MM.1S (cell line): ENCODE data around the gene CHDH.

ENCODE experiments used
- EZH2 ChIP-seq: fragments of 300-600 bp; sonication (generic); optimal IDR thresholded peaks from 2 replicates; pipeline ENCODE3; 2017; ENCODE audit warnings: low read depth, mild to moderate bottlenecking, antibody characterized with exemption, low read length, mixed read lengths
- EZH2phosphoT487 ChIP-seq: fragments of 300-600 bp; sonication (generic); IDR thresholded peaks from 2 replicates; pipeline ENCODE4 v1.6.1; 2018; ENCODE audit warnings: antibody characterized with exemption, low read length
- TF ChIP-seq, protein P1 (sequence below): fragments of 300-600 bp; sonication (generic); IDR thresholded peaks from 2 replicates; pipeline ENCODE4 v1.5.1; 2016; ENCODE audit warnings: antibody characterized with exemption, low read length, mixed read lengths

- TF ChIP-seq EZH2 (no peak), EZH2phosphoT487 (no peak)
- TF ChIP-seq, protein P1, sequence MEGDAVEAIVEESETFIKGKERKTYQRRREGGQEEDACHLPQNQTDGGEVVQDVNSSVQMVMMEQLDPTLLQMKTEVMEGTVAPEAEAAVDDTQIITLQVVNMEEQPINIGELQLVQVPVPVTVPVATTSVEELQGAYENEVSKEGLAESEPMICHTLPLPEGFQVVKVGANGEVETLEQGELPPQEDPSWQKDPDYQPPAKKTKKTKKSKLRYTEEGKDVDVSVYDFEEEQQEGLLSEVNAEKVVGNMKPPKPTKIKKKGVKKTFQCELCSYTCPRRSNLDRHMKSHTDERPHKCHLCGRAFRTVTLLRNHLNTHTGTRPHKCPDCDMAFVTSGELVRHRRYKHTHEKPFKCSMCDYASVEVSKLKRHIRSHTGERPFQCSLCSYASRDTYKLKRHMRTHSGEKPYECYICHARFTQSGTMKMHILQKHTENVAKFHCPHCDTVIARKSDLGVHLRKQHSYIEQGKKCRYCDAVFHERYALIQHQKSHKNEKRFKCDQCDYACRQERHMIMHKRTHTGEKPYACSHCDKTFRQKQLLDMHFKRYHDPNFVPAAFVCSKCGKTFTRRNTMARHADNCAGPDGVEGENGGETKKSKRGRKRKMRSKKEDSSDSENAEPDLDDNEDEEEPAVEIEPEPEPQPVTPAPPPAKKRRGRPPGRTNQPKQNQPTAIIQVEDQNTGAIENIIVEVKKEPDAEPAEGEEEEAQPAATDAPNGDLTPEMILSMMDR, result no peak
These were observed 23.9 kb downstream of the CHDH start for GRCh38 chr3:53822331-53822741.
